Measurements from ENCODE around the gene FAM120C.

FAM120C gene

GRCh38 chrX:54198262-54198661 is 15.2 kb upstream of the FAM120C start:
- no peak overlapping the region for H3K4me3 ChIP-seq (ENCODE audit: severe bottlenecking)
- H3K9me3 ChIP-seq (ENCODE audit: severe bottlenecking), result no peaks in the 10 kb centered on the region
- ATAC-seq (ENCODE audit: low read depth), result no peak
- H3K36me3 ChIP-seq (ENCODE audit: low read depth), result no peaks in the 10 kb centered on the region
- no peaks in the 10 kb centered on the region for H3K4me1 ChIP-seq (ENCODE audit: insufficient read depth, poor library complexity, severe bottlenecking)
- DNase-seq (ENCODE audit: low spot score), result no peak
- no peak overlapping the region for H3K27ac ChIP-seq (ENCODE audit: poor library complexity, severe bottlenecking)
- TF ChIP-seq CTCF (IDR thresholded peaks at IDR 0.05; ENCODE audit: poor library complexity, severe bottlenecking), result no peak
- no peaks in the 10 kb centered on the region for H3K27me3 ChIP-seq (ENCODE audit: insufficient read depth, poor library complexity, severe bottlenecking)

GRCh38 chrX:54194982-54195588 is 12.0 kb upstream of the FAM120C start:
- Histone ChIP-seq H3K4me1 (ENCODE audit: insufficient read depth, poor library complexity, severe bottlenecking) (no peaks in the 10 kb centered on the region), H3K36me3 (ENCODE audit: low read depth) (no peaks in the 10 kb centered on the region), H3K27me3 (ENCODE audit: insufficient read depth, poor library complexity, severe bottlenecking) (no peaks in the 10 kb centered on the region), H3K27ac (ENCODE audit: poor library complexity, severe bottlenecking) (no peak overlapping the region), H3K9me3 (ENCODE audit: severe bottlenecking) (no peaks in the 10 kb centered on the region), H3K4me3 (ENCODE audit: severe bottlenecking) (no peak overlapping the region)
- ATAC-seq (ENCODE audit: low read depth) (no peak), DNase-seq (ENCODE audit: low spot score) (no peak)
- no peak for TF ChIP-seq CTCF (IDR thresholded peaks at IDR 0.05; ENCODE audit: poor library complexity, severe bottlenecking)

GRCh38 chrX:54193085-54193821 is 10.2 kb upstream of the FAM120C start:
- ATAC-seq (ENCODE audit: low read depth), result no peak
- no peak overlapping the region for H3K4me3 ChIP-seq (ENCODE audit: severe bottlenecking)
- H3K27ac ChIP-seq (ENCODE audit: poor library complexity, severe bottlenecking), result no peak overlapping the region
- no peak for TF ChIP-seq CTCF (IDR thresholded peaks at IDR 0.05; ENCODE audit: poor library complexity, severe bottlenecking)
- DNase-seq (ENCODE audit: low spot score), result no peak
- no peaks in the 10 kb centered on the region for H3K9me3 ChIP-seq (ENCODE audit: severe bottlenecking)
- H3K27me3 ChIP-seq (ENCODE audit: insufficient read depth, poor library complexity, severe bottlenecking), result no peaks in the 10 kb centered on the region
- no peaks in the 10 kb centered on the region for H3K4me1 ChIP-seq (ENCODE audit: insufficient read depth, poor library complexity, severe bottlenecking)
- no peaks in the 10 kb centered on the region for H3K36me3 ChIP-seq (ENCODE audit: low read depth)

GRCh38 chrX:54184474-54184873 is 1.4 kb upstream of the FAM120C start:
- peaks cover 7% of the 10 kb centered on the region for H3K4me1 ChIP-seq (ENCODE audit: insufficient read depth, poor library complexity, severe bottlenecking)
- H3K27me3 ChIP-seq (ENCODE audit: insufficient read depth, poor library complexity, severe bottlenecking), result no peaks in the 10 kb centered on the region
- no peaks in the 10 kb centered on the region for H3K9me3 ChIP-seq (ENCODE audit: severe bottlenecking)
- H3K27ac ChIP-seq (ENCODE audit: poor library complexity, severe bottlenecking), result no peak overlapping the region
- no peak overlapping the region for H3K4me3 ChIP-seq (ENCODE audit: severe bottlenecking)
- H3K36me3 ChIP-seq (ENCODE audit: low read depth), result no peaks in the 10 kb centered on the region
- ATAC-seq (ENCODE audit: low read depth) (no peak), DNase-seq (ENCODE audit: low spot score) (no peak)
- TF ChIP-seq CTCF (IDR thresholded peaks at IDR 0.05; ENCODE audit: poor library complexity, severe bottlenecking), result no peak

Measured in RWPE2 (cell line).